Measurements from ENCODE around the gene SYT9.

SYT9 gene

DNA sequence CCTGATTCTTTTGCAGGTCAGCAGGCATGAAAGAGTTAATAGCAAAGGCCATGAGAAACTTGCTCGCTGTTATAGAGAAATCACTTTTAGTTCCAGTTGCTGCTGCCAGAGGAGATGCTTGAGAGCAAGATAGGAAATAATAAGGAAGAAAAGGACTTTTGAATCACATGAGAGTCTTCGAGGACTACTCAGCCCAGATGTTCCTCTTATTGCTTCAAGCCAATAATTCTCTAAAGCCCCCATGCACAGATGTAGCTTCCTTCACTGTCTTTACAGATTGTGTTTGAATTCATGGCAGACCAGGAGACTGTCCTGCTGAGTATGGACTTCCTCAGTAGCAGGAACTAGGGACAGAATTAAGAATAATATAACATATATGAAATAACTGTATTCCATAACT, 183.5 kb downstream of the SYT9 start:
- no peak for DNase-seq

DNA sequence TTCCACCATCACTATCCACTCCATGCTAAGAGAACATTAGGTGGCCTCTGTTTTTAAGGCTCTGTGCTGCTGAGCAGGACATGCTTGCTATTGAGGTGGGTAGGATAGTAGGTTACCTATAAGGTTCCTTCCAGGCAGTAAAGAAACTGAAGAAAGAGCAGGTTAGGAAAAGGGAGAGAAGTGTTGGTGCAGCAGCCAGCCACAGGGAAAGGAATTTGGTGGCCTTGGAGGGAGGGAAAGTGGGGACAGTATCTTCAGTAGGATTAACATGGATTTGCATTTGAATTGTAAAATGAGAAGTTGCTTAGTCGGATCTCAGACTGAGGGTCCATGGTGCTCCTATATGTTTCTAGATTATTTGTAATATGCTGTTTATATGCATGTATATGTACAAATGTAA, 184.4 kb downstream of the SYT9 start:
- DNase-seq = no peak

DNA sequence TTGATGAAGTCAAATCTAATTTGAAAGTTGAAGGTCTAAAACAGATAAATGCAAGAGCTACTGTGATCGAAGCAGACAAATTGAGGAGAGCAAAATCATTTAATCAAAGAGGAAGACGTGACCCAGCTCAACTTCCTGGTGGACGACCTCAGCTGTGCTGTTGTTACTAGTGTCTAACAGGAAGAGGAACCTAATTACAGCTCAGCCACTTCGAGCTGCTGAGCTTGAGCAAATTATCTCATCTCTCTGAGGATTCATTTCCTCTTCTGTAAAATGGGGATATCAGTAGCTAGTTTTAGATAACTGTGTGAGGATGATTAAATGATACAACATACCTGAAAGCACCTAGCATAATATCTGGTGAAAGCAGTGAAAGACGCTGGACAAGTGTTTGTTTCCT, 185.0 kb downstream of the SYT9 start:
- no peak for DNase-seq

DNA sequence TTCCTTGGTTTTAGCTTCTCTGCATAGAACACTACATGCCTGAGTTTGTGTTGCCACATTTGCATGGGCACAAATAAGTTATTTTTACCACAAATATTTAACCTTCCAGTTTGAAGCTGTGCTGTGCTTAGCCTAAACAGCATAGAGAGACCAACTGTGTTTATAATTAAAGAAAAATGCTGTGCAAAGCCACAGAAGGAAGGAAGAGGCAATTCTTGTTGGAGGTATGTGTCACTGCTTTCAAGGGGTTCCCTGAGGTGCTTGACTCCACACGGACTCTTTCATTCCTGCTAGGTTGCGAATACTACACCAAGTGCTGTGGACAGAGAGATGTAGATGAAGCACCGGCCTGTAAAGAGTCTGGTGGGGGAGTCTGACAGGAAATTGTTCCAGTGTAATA, 186.0 kb downstream of the SYT9 start:
- DNase-seq = no peak

DNA sequence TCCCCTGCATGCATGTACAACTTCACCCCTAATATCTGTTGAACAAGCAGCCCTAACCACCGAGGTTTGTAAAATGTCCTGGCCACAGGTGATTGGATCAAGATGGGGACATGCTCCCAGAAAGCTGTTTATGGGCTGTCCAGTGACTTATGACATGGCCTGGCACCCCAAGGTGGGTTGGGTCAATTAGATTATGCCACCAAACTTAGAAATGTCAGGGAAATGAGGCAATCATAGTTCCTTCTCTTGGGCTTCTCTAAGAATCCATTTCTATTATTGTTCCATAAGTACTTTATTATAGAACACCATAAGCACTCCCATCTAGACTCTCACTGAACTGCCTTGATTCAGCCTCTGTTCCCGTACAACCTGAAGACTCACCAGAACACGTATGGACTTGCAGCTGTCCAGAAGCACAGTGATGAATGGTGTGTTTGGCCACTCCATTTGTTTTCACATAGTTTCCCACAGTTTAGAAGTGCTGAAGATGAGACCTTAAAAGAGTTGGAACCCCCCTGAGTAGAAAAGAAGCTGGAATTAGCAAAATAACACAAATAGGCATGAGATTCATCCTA, 188.1 kb downstream of the SYT9 start:
- no peak for DNase-seq

DNA sequence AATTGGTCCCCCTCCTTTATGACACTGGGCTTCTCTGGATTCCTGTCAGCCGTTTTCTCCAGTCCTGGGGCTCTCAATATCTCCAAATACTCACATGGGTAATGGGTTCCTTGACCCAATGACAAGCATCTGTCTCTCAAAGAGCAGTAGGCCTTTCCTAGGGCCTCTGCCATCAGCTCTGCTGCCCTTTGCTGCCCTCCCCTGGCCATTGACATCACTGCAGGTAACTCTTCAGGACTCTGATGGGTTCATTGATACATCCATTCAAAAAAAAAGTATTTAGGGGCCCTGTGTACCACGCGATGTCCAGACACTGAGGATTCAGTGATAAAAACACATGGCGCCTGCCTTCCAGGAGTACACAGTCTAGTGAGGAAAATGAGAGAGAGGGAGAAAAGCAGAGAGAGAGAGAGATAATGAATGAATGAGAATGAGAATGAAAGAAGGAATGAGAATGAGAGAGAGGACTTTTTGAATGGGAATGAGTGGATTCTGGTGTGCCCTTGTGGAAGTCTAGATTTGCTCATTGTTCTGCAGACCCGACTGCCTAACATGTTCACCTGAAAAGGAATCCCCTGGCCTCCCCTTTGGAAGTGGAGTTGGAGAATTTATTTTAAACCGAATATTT, 191.0 kb downstream of the SYT9 start:
- no peak for DNase-seq

DNA sequence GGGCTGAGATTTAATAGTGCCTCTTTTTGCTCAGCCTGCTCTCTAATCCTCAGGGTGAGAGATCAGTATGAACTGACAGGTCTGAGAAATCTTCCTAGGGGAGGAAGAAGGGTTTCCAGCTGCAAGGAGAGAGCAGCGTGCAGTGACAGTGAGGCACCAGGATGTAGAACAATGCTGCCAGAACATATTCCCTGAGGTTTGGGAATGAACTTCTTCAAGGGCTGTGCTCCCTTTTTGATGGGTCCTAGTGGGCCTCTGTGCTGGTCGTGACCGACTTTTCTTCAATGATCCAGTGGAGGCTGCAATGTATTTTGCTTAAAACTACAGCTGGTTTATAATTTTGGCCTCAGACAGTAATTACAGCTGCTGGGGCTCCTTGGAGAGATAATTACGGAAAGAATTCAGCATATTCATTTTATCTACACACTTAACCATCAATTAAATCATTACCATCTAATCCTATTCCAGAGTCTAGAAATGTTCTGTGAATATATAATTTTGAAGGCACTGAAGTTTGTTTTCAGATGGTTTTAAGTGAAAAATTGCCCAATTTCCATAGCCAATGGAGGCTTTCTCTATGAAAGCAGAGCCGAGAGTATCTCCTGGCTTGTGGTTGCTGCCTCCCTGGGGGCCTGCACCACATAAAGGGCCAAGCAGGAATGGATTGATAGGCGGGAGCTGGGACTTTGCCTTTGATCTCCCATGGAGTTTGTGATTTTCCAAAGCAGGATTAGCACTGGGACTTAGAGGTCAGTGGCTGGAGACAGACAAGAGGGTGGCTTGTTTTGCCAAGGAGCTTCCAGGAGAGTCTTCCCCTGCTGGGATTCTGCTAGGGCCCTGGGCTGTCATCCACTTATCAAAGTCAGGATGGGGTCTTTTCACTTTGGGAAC, 192.6 kb downstream of the SYT9 start:
- no peak for DNase-seq

DNA sequence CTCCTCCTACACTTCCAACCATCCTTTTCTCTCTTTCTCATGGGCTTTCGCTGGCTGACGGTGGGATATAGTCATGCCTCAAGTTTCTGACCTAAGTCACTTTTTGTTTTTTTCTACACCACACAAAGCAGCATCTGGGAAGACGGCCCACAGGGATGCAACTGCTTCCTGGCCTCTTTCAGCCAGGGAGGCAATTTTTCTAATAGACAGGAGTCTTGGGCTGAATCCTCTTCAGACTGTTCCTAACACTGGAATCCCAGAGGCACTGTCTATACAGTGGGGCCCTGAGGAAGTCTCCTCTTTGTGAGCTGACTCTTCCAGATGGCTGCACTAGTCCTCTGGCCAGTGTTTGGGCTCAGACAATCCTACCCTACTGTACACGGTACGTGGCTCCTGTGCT, 193.9 kb downstream of the SYT9 start:
- no peak for DNase-seq

DNA sequence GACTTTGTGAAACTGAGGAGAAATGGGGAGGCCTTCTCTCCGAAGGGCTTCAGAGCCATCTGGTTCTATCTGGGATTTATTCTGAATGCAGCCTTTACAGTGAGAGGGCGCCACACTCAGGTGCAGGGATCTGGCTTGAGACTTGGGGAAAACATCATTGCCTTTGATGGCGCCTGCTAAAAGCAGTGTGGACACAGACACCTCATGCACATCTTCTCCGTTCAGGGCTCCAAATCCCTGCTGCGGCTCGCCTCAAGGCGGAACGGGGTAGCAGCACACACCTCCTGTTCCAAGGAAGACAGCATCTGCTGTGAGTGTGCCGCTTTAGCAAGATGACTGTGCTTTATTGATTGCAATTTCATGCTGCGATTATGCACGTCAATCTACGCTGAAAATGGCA, 196.5 kb downstream of the SYT9 start:
- no peak for DNase-seq

DNA sequence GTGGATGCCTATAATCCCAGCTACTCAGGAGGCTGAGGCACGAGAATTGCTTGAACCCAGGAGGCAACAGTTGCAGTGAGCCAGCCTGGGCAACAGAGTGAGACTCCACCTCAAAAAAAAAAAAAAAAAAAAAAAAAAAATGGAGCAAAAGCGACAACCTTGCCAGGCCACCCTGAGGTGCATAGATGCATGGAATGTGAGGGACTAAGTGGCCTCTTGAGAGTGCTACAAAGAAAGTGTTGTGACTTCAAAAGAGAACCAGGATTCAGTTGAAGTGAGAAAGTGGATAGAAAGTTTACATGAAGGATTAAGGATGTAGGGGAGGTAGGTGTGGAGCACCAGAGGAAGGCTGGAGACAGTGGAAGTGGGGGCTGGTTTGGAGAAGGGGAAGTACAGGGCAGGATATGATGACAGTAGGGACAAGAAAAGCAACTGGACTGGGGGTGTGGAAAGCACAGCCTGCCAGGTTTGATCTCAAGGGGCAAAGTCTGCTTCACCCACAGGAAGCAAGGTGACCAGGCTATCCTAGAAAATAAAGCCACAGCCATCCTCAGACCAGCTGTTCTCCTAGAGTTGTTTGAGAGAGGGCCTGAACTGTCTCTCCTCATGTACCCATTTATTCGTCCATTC, 197.6 kb downstream of the SYT9 start:
- DNase-seq = no peak

DNA sequence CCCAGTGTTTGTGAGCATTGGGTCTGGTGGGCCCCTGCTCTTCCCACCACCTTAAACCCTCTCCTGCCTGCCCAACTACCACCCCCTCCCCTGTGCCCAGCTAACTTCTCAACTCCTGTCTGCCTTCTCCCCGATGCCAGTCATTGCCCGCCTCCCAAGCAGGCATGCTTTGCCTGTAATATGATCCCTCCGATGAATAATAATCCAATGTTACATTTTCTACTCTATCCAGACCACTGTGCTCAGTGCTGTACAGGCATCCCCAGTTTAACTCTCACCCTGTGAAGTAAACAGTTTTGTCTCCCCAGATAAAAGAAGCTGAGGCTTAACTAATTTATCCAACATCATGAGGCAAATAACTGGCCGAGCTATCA, 198.1 kb downstream of the SYT9 start:
- DNase-seq = no peak

DNA sequence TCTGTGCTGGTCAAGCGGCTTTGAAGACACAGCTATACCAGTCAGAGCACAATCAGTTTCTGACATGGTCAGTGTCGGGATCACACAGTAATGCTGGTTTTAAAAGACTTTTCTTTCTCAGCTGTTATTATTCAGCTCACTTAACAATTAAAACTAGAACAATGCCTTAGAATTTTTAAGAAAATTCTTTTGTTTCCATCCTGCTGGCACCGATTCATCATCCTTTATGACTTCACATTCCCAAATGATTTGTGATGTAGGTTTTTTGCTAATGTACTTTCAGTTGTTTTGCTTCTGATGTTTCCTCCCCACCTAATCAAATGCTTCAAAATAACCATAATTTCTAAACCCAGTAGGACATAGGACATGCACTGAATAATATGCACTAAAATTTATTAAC, 199.1 kb downstream of the SYT9 start:
- no peak for DNase-seq

DNA sequence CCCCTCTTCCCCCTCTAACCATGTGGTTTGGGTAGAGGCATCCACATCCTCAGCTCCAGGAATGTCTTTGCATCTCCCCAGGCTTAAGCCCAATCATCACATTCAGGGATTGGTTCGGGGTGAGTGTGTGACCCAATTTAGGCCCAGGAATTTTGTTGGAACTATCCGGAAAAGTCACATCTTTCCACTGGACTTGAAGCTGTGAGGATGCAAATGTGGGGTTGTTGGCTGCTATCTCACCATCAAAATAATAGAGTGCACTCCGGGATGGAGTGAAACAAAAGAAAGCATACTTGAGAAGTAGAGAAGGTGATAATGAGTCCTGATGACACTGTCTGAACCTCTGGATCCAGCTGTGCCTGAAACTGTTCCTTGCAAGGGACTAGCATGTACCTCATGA, 199.8 kb downstream of the SYT9 start:
- DNase-seq = no peak

DNA sequence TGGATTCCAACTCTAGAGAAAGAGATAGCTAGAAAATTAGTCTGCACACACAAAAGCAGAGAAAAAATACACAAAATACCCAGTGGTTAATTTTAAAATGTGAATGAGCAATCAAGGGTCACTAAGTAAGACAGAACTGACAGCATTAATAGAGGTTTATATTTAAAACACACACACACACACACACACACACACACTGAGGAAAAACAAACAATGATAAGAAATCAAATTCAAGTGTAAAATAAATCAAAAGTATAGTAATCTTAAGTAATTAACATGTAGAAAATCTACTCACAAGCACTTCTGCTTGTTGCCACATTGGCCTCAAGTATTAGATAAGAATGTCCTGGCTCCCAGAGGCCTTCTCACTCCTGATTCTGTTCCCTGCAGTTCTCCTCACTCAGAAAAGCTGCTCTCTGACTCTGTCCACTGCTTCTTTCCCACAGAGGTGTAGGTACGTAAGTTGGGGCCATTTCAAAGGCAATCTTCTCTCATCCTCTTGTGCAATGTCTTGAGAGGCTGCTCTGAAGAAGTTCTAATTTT, 200.3 kb downstream of the SYT9 start:
- no peak for DNase-seq

DNA sequence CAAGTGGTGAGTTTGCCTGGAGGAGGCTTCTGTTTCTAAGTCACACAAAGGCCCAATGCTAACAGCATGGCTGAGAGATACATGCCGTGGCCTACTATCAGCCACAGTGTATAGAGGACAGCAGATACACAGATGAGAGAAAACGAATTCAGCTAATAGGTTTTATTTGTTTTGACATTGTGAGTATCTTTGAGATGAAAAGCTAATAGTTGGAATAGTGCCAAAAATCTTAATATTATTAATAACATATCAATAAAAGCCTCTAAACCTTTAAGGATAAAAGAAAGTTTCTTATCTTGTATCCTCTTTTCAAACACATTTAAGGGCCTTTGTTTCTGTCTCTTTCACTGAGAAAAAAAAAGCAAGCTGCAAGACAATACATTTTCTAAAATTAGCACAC, 203.2 kb downstream of the SYT9 start:
- no peak for DNase-seq

DNA sequence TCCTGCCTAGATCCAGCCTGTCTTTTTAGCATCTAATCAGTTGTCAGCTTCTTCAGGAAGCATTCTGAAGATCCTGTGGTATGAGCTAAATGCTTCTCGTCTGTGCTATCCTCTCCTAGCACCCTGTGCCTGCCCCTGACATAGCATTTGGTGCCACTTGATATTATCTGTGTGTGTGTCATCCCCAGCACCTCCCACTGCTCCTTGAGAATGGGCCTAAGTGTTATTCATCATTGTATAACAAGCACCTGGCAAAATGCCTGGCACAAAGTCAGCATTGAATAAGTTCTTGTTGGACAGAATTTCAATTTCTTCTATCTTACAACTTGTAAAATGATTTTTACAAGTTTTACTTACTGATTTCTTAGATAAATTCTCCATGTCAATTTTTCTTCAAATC, 205.5 kb downstream of the SYT9 start:
- no peak for DNase-seq

DNA sequence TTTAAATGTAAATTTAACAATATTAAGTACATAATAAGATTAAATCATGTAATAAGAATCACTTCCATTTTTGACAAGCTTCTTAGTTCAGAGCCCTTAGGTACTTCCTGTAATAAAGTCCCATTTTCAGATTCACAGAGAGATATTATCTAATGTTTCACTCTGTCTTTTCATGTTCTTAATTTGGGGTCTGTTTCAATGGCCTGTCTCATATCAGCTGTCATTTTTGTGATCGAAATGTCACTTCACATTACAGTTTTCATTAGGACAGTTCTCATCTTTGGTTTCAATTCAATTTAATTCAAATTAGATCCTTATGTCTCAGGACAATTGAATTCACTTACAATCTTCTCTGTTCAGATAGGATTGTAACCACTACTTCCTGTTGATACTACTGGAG, 211.0 kb downstream of the SYT9 start:
- no peak for DNase-seq

DNA sequence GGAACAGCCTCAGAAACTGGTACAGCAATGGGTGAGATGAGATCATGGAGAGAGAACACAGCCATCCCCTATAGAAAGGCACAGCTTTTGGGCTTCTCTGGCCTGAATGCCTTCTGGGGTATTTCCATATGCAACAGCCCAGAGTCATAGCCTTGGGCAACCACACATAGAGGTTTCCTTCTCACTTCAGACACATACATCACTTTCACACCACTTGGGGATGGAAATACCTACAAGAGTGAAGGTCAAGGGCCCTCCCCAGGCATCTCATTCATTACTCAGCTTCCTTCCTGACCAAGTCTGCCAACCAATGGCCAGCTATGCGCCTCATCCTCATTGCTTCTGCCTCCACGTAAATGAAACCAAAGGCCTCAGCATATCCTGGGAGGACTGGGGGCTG, 215.9 kb downstream of the SYT9 start:
- DNase-seq = no peak

DNA sequence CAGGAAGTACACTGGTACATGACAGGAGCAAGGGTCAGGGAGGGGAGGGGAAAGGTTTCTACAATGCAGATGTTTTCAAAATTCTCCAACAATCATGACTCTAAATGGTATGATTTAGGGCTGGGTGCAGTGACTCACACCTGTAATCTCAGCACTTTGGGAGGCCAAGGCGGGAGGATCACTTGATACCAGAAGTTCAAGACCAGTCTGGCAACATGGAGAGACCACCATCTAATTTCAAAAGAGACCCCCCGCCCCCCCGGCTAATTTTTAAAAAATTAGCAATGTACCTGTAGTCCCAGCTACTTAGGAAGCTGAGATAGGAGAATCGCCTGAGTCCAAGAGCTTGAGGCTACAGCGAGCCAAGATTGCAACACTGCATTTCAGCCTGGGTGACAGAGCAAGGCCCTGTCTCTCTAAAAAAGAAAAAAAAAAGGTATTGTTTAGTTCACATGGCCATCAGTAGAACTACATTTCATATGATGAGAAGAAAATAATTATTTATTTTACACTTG, 217.7 kb downstream of the SYT9 start:
- no peak for DNase-seq

DNA sequence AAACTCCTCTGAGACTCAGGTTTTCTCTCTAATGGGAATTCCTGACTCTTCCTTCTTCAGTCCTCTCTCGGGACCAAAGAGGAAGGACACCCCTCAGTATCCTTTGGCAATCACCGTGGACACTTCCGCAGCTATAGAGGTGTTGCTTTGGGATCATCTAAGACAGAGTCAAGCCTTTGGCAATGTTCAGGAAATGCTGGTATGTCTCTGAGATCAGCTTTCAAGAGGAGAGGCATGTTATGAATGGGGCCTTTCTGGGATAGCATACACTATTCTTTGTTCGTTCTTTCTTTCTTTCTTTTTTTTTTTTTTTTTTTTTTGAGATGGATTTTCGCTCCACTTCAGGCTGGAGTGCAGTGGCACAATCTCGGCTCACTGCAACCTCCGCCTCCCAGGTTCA, 219.4 kb downstream of the SYT9 start:
- DNase-seq = no peak

DNA sequence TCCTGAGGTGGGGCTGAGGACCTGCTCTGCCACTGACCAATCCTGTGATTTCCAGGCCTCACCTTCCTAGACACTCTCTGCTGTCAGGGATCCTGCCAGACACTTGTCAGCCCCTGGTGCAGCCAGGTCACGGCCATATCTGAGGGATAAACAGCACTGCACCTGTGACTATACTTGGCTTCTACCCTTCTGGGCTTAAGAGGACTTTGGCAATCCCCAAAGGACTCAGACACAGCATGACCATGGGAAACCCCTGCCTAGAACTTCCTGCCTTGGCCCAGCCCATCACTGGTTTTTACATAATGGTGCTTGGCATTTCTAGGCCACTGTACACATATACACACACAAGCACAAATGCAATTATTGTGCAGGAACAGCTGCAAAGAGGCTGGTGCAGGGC, 222.0 kb downstream of the SYT9 start:
- no peak for DNase-seq

DNA sequence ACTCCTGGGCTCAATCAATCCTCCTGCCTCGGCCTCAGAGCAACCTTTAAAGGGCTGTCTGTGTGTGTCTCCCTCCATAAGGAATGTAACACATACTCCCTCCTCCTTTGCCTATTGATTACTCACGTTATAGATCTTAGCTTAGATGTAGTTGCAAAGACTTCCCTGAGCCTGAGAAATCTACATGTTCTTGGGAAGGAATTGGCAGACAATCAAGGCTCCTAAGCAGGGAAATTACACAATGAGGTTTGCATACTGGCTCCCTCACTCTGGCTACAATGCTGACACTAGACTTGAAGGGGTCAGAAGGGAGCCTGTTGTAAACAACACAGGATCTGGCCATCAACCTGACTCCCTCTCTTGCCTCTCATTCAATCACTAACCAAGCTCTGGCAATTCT, 228.4 kb downstream of the SYT9 start:
- no peak for DNase-seq

DNA sequence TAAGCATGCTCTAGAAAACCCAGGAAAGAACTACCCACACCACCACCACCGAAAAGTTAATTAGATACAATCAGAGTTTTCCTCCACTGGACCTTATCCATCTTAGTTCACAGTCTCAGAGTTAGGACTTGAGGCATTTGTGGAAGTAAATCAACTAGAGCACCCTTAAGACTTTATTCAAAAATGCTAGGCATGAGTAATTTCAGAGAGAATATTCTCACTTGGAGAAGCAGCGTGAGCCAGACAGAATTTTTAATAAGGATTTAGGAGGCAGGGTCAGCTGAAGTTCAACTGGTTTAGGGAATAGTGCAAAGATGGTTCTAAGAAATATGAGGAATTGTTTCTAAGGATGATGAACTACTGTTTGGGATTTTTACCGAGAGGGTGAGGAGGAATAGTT, 232.4 kb downstream of the SYT9 start:
- DNase-seq = no peak

DNA sequence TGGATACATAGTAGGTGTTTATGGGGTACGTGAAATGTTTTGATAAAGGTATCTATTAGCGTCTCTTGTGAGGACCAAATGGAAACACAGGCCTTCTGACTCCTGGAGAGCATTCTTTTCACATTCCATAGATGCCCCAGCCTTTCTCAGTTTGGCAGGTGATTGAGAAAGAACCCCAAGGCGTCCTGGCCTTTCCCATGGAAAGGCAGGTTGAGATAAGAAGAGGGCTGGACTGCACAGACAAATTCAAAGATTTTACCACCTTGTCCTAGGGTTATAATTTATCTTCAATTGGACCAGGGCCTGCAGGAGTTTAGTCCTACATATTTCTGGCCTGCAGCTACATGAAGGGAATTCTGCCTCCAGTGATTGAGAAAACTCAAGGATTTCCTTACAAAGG, 232.9 kb downstream of the SYT9 start:
- DNase-seq = no peak
